ENCODE results near the gene FSIP2. TPM values are rescaled to one million over a fixed set of nuclear protein-coding genes. Genes with fewer than 3 reads are reported as not detected.

FSIP2 gene
- total RNA-seq (2013), result 0.06 TPM
- polyA plus RNA-seq (not detected), polyA minus RNA-seq (under 0.01 TPM in 1 of 2 replicates, not detected in the other), total RNA-seq (0 to 6.0 (median 0.17) reads per million in 11 experiments)

GRCh38 chr2:185738679-185739472 is at the start of gene FSIP2:
FSIP2 (plus strand) TSS chr2:185738804; CDS start chr2:185738895, 91 bp downstream.
- no peaks in the 10 kb centered on the region for H3K36me3 Mint-ChIP-seq
- peak; percentile 12 to 49 (median 21) for DNase-seq
- 7% methylated on average over 42 of the region's 59 CpGs for WGBS (ENCODE audit: insufficient coverage)
- H4K20me1 ChIP-seq (ENCODE audit: insufficient read depth, low read length), result no peaks in the 10 kb centered on the region
- TF ChIP-seq, protein P1, sequence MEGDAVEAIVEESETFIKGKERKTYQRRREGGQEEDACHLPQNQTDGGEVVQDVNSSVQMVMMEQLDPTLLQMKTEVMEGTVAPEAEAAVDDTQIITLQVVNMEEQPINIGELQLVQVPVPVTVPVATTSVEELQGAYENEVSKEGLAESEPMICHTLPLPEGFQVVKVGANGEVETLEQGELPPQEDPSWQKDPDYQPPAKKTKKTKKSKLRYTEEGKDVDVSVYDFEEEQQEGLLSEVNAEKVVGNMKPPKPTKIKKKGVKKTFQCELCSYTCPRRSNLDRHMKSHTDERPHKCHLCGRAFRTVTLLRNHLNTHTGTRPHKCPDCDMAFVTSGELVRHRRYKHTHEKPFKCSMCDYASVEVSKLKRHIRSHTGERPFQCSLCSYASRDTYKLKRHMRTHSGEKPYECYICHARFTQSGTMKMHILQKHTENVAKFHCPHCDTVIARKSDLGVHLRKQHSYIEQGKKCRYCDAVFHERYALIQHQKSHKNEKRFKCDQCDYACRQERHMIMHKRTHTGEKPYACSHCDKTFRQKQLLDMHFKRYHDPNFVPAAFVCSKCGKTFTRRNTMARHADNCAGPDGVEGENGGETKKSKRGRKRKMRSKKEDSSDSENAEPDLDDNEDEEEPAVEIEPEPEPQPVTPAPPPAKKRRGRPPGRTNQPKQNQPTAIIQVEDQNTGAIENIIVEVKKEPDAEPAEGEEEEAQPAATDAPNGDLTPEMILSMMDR (IDR thresholded peaks at IDR 0.05), result peak; percentile 74
- no peak within 1 kb of the TSS for H3K27ac ChIP-seq (ENCODE audit: low read depth in 1 of 2, low read length in 2 of 2)
- H3K4me1 Mint-ChIP-seq, result peaks cover 3% of the 10 kb centered on the region
- H3K79me2 ChIP-seq (ENCODE audit: insufficient read depth, low read length), result no peaks in the 10 kb centered on the region
- peaks cover 0 to 5% of the 10 kb centered on the region in 2 donors for H3K27me3 ChIP-seq (ENCODE audit: control insufficient read depth in 2 of 2, insufficient read depth in 2 of 2, low read length in 2 of 2)
- H3K4me3 Mint-ChIP-seq, result peak within 1 kb of the TSS; percentile 26 to 74
- no peaks in the 10 kb centered on the region for H3K36me3 ChIP-seq (replicated peaks in 1 of 2; ENCODE audit: control insufficient read depth in 1 of 2, insufficient read depth in 2 of 2, low read length in 2 of 2)
- H2AFZ ChIP-seq (ENCODE audit: insufficient read depth, low read depth, low read length, poor library complexity, severe bottlenecking), result peak within 1 kb of the TSS; percentile 68
- H3K9me3 Mint-ChIP-seq, result peaks cover 0 to 7% (median 4%) of the 10 kb centered on the region in 7 donors
- H3K27me3 Mint-ChIP-seq (ENCODE audit: low read depth in 3 of 3), result peaks cover 6 to 15% (median 12%) of the 10 kb centered on the region in 3 donors
- no peaks in the 10 kb centered on the region for H3K9me3 ChIP-seq (replicated peaks in 1 of 2; ENCODE audit: control insufficient read depth in 1 of 2, insufficient read depth in 1 of 2, low read length in 2 of 2)
- H3K9ac ChIP-seq (ENCODE audit: insufficient read depth, low read length, poor library complexity, severe bottlenecking), result no peak within 1 kb of the TSS
- peaks cover 0 to 3% of the 10 kb centered on the region in 2 donors for H3K4me1 ChIP-seq (ENCODE audit: control insufficient read depth in 1 of 2, insufficient read depth in 2 of 2, low read length in 2 of 2)
- peak within 1 kb of the TSS in 1 of 3 experiments; percentile 52 for H3K4me3 ChIP-seq (replicated peaks in 1 of 3; ENCODE audit: low read depth in 2 of 3, low read length in 3 of 3)
- intact Hi-C loops (cut with micrococcal nuclease), result no loop called here
- H3K27ac Mint-ChIP-seq, result no peak within 1 kb of the TSS
- H3K4me2 ChIP-seq (replicated peaks; ENCODE audit: extremely low read depth, low read length, poor library complexity, severe bottlenecking), result peak within 1 kb of the TSS; percentile 57

- no peaks in the 10 kb centered on the region for H3K36me3 Mint-ChIP-seq
- H3K4me3 ChIP-seq (replicated peaks in 1 of 3; ENCODE audit: low read depth in 2 of 3, low read length in 3 of 3), result no peak overlapping the region
- peaks cover 2 to 16% (median 7%) of the 10 kb centered on the region in 7 donors for H3K9me3 Mint-ChIP-seq
- no peaks in the 10 kb centered on the region for H3K27me3 Mint-ChIP-seq (ENCODE audit: low read depth in 3 of 3)
- H3K27ac Mint-ChIP-seq, result no peak overlapping the region
- DNase-seq, result no peak
- H3K27me3 ChIP-seq (ENCODE audit: control insufficient read depth in 2 of 2, insufficient read depth in 2 of 2, low read length in 2 of 2), result no peaks in the 10 kb centered on the region
- no peaks in the 10 kb centered on the region for H3K4me1 ChIP-seq (ENCODE audit: control insufficient read depth in 1 of 2, insufficient read depth in 2 of 2, low read length in 2 of 2)
- WGBS (ENCODE audit: insufficient coverage), result no CpG with 5 or more reads among the region's 3 CpGs
- no peaks in the 10 kb centered on the region for H3K36me3 ChIP-seq (replicated peaks in 1 of 2; ENCODE audit: control insufficient read depth in 1 of 2, insufficient read depth in 2 of 2, low read length in 2 of 2)
- H3K4me2 ChIP-seq (replicated peaks; ENCODE audit: extremely low read depth, low read length, poor library complexity, severe bottlenecking), result no peak overlapping the region
- H3K79me2 ChIP-seq (ENCODE audit: insufficient read depth, low read length), result no peaks in the 10 kb centered on the region
- no peak overlapping the region for H3K27ac ChIP-seq (ENCODE audit: low read depth in 1 of 2, low read length in 2 of 2)
- no peak overlapping the region for H3K4me3 Mint-ChIP-seq
- H3K4me1 Mint-ChIP-seq, result no peaks in the 10 kb centered on the region
- TF ChIP-seq, protein P1 (IDR thresholded peaks at IDR 0.05), result no peak
- no peaks in the 10 kb centered on the region for H4K20me1 ChIP-seq (ENCODE audit: insufficient read depth, low read length)
- intact Hi-C loops (cut with micrococcal nuclease), result no loop called here
- no peak overlapping the region for H3K9ac ChIP-seq (ENCODE audit: insufficient read depth, low read length, poor library complexity, severe bottlenecking)
- no peak overlapping the region for H2AFZ ChIP-seq (ENCODE audit: insufficient read depth, low read depth, low read length, poor library complexity, severe bottlenecking)
- H3K9me3 ChIP-seq (replicated peaks in 1 of 2; ENCODE audit: control insufficient read depth in 1 of 2, insufficient read depth in 1 of 2, low read length in 2 of 2), result peaks cover 0 to 16% of the 10 kb centered on the region in 2 donors
Observed at GRCh38 chr2:185689906-185690539, 48.6 kb upstream of the FSIP2 start.

Data from CD14-positive monocyte (primary cell).